Measurements from ENCODE around the gene POMZP3.
"Not testable (repeated sequence)": the region's sequence is repeated elsewhere in the genome, so short reads cannot be mapped to it uniquely, and the experiment has no call there.

The POMZP3 gene

DNA sequence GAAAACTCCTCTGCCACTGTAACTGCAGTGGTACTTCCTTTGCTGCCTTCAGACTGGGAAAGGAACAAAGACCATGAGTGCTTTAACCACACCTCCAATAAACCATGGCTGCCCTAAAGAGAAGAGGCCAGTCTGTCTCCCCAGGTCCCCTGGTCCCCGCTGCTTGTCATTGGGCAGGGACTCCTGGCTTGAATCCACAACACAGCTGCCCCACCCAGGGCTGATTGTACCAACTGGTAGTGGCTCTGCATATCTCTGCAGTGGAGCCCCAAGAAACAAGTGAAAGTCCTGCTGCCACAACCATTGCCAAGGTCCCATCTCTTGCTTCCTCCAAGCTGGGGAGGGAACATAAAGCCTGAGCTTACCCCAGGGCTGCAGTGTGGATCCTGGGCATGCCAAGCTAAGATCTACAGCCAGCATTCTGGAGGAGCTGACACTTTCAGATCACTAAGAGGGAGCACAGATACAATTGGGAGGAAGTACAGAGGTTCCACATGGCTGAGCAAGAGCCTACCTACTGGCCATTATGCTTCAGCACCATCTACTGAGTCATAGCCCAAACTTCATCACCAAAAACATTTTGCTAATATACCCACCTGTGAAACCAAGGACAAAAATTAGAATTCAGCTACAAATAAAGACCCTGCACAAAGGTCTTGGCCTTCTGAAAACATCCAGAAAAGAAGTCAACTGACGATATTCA lies 35.3 kb downstream of the POMZP3 start:
- not testable (repeated sequence) for DNase-seq (ENCODE audit: insufficient read length)
- FAIRE-seq, result peak; percentile 40

DNA sequence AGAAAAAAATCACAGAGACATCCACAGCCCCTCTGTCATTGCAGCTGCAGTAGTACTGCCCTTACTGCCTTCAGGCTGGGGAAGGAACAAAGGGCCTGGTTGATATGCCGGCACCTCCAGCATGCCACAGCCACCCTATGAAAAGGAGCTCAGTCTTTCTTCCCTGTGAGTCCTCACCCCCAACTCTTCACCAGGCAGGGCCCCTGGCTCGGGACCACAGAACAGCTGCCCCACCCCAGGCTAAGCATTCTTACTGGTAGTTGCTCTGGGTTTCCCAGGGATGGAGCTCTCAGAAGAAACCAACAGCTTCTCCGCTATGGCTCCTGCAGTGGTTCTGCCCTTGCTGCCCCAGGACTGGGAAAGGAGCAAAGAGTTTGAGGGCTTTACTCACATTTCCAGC lies 36.0 kb downstream of the POMZP3 start:
- DNase-seq (ENCODE audit: insufficient read length), result not testable (repeated sequence)

DNA sequence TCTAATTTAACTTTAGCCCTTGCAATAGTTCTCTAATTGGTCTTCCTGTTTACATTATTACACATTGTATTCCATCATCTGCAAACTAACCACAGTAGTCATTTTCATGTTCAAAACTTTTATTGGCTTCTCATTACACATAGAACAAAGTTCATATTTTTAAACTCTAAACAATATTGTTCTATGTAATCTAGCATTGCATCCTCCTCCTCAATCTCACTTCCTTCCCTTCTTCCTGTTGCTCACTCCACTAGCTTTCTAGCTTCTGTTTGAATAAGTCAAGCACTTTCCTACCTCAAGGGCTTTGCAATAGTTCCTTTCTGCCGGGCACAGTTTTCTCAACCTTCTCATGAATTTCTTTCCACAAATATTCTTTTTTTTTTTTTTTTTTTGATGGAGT lies 38.5 kb downstream of the POMZP3 start:
- not testable (repeated sequence) for DNase-seq (ENCODE audit: insufficient read length)
- FAIRE-seq, result peak; percentile 68

More for the DNA sequence above, 36.0 kb downstream of the POMZP3 start:
- not testable (repeated sequence) for FAIRE-seq

DNA sequence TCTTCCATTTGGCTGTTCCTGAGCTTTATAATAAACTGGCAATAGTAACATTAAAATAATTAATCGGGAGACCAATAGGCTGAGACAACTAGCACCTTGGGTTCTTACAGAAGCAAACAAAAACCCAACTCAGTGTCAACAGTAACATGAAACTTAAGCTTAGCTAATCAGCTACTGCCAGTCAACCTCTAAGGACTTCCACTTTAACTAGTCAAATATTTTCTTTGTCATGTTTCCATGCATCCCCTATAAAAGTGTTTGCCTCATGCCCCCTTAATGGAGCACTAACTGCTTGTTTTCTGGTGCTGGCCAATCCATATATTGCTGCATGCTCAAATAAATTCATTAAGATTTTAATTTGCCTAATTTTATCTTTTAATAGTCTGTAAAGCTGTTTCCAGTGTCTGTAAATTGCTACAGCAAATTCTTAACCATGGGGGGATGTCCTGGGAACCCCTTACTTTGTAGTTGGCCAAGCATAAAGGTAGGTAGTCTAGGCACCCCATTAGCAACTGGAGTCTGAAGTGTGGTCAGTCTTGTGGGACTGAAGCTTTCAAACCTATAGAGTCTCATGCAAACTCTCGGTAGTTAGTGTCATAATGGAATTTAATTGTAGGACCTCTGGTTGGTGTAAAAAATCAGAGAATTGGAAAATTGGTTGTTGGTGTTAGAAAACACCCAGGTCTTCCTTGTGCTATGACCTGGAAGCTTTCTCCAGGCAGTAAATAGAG lies 40.3 kb downstream of the POMZP3 start:
- not testable (repeated sequence) for FAIRE-seq; DNase-seq (ENCODE audit: insufficient read length)

DNA sequence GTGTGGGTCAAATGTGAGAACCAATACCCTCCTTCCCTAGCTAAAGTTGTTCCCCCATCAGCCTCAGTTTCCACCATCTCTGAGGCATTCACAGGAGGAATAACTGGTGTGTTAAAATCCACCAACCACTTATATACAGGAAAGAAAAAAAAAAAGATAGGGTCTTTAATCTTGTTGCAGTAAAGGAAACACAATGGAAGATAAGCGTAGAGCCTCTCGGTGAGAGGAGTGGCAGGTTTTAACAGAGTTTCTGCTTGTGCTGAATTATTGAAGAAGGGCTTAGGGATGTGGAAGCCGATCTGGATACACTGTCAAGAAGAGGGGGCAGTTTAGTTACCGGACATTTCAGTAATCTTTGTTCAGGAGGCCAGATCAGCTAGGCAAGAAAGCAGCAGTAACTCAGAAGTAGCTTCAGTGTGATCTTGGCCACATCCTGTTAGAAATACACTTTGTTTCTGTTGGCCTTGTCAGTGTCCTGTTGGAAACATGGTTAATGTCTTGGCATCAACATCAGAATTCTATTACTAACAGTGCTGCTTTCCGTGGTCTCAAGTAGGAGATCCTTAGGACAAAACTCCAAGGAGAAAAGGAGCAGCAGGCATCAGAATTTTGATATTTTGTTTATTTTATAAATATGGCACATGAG lies 43.3 kb downstream of the POMZP3 start:
- DNase-seq (ENCODE audit: insufficient read length); FAIRE-seq: not testable (repeated sequence)

DNA sequence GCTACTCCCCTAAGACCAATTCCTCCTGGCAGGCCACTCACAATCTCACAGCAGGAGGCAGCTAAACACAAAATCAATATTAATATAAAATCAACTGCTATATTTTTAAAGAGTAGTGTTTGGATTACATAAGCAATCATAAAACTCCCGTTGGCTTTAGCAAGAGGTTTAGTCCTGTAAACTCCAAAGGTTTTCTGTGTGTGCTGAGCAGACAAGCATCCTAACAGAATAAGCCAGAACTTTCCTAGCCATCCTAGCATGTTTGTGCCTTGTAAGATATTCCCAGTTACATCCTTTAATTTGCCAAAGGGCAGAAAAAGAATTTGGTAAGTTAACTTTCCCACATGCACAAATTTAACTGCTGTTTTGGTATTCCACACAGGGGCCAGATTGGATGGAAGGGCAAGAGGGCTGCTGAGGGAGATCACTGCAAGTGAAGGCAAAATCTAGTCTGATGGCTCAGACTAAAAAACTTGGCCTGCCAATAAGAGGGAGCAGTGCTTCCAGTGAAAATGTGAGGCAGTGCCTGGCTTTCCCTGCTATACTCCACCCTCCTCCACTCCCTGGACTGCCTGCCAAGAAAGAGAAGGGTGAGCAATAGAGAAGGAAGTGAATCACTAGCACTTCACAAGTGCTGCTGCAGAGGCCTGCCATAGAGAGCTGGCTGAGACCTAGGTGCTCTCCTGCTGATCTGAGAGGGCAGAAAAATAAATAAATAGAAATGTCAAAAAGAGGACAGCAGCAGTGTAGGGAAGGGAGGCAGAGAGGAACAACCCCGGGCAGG lies 44.0 kb downstream of the POMZP3 start:
- not testable (repeated sequence) for DNase-seq (ENCODE audit: insufficient read length)
- FAIRE-seq, result peak; percentile 33

DNA sequence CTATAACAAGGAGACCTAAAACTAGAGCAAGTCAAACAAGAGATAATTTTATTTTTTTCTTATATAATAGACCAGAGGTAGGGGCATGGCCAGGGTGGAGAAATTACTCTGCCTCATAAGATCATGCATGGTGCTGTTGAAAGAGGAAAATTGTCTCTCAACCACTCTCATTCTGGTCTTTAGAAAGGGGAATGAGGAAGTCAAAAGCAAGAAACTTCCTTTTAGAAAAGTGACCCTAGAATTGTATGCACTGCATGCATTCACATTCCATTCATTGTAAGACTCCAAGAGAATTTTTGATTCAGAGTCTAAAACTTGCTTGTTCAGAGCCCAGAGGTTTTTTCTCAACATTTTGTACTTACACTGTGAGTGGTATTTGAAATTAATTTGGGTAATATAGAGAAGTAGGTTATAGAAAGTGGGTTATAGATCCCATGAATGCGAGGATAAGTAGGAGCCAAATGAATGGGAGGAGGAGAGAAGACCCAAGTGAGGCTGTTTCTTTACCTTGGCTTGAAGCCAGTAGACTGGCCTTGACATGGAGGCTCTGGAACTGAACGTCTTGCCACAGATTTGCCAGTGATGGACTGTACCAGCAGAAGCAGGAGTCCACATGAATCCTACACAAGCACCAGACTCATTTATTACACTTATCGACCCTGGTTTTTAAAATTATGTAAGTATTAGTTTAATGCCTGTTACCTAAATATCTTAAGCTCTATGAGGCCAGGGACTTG lies 51.0 kb downstream of the POMZP3 start:
- FAIRE-seq, result not testable (repeated sequence)

DNA sequence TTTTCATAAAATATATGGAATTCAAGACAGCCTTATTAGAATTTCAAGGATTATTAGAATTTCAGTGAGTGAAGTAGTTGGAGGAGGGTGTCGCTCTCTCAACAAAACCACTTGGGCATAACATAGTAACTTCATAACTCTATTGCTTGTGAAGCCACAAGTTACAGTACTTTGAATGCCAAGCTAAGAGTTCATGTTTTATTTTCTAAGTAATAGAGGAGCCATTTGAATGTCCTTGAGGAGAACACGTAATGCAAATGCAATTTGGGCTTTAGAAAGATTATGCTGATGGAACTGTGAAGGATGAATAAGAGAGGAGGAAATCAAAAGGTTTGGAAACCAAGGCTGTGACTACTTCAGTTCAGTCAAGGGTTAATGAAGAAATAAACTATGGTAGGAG lies 51.6 kb downstream of the POMZP3 start:
- peak; percentile 54 for FAIRE-seq

More for the DNA sequence above, 51.0 kb downstream of the POMZP3 start:
- not testable (repeated sequence) for DNase-seq (ENCODE audit: insufficient read length)

DNA sequence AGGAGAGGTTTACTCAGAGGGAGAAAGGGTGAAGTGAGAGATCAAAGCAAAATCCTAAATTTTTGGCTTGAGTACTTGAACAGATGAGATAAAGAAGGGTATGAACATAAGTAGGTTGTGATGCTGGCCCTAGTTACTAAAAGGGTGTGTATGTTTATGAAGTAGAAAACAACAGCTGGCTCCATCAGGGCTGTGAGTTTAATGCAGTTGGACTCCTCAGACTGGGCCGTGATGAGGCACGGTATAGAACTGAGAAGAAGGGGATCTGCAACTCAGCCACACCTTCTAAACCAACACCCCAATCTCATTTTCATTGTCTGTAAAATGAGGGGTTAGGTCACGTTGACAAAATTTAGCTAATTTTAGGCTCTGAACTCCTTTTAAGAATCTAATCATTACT lies 54.8 kb downstream of the POMZP3 start:
- FAIRE-seq; DNase-seq (ENCODE audit: insufficient read length): not testable (repeated sequence)

More for the DNA sequence above, 51.6 kb downstream of the POMZP3 start:
- DNase-seq (ENCODE audit: insufficient read length), result not testable (repeated sequence)

DNA sequence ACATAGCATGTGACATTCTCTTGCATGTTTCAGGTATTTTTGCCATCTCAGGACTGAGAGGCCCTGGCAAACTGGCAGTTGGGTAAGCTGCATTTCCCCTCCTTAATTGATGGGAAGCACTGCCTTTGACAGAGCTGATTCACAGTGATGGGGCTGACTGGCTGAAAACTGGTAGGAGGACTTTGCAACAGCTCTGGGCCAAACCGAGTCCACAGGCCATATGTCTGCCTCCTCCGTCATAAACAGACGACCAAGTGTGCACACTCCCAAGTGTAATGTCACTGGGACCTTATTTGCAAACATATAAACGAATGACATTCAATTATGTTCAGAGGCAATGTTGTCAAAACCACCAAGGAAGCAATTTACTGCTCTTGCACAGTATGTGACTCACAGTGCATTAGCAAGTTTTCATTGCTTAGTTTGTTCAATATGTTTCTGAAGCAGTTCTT lies 56.7 kb downstream of the POMZP3 start:
- not testable (repeated sequence) for DNase-seq (ENCODE audit: insufficient read length); FAIRE-seq

DNA sequence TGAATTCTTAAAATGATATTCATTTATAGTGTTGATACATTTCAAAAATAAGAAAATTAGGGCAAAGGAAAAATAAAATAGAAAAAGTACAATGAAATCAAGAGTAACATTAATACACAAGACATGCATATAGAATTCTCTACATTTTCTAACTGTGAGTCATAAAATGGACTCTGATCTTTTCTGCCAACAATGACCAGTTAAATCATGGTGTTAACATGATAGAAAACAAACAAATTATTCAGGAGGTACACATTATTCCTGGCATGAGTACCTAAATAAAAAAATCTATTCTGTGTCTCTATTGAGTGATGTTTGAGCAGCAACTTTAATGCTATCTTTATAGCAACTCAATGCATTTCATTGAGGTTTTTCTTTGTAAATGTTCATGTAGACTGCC lies 58.3 kb downstream of the POMZP3 start:
- not testable (repeated sequence) for FAIRE-seq; DNase-seq (ENCODE audit: insufficient read length)

DNA sequence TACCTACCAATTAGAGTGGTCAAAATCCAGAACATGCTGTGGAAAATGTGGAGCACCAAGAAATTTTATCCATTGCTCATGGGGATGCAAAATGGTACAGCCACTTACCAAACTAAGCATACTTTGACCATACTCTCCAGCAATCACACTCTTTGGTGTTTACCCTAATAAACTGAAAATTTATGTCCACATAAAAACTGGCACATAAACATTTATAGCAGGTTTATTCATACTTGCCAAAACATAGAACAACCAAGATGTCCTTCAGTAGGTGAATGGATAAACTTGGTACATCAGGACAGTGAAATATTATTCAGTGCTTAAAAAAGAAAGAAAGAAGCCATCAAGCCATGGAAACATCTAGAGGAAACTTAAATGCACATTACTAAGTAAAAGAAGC lies 59.3 kb downstream of the POMZP3 start:
- DNase-seq (ENCODE audit: insufficient read length), result not testable (repeated sequence)
- peak; percentile 54 for FAIRE-seq

DNA sequence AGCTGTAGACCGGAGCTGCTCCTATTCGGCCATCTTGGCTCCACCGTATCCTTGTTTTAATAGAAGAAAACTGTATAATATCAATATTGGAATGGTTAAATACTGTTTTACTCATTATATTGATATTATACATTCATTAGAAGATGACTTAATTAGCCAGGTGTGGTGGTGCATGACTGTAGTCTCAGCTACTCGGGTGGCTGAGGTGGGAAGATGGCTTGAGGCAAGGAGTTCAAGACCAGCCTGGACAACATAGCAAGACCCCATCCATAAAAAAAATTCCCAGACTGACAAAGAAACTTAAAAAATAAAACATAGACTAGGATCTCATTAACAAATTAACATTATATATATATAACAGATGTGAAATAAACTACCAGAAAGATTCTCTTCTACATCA lies 59.8 kb downstream of the POMZP3 start:
- FAIRE-seq; DNase-seq (ENCODE audit: insufficient read length): not testable (repeated sequence)

DNA sequence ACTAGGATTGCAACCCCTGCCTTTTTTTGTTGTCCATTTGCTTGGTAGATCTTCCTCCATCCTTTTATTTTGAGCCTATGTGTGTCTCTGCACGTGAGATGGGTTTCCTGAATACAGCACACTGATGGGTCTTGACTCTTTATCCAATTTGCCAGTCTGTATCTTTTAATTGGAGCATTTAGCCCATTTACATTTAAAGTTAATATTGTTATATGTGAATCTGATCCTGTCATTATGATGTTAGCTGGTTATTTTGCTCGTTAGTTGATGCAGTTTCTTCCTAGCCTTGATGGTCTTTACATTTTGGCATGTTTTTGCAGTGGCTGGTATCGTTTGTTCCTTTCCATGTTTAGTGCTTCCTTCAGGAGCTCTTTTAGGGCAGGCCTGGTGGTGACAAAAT lies 62.1 kb downstream of the POMZP3 start:
- FAIRE-seq; DNase-seq (ENCODE audit: insufficient read length): not testable (repeated sequence)

DNA sequence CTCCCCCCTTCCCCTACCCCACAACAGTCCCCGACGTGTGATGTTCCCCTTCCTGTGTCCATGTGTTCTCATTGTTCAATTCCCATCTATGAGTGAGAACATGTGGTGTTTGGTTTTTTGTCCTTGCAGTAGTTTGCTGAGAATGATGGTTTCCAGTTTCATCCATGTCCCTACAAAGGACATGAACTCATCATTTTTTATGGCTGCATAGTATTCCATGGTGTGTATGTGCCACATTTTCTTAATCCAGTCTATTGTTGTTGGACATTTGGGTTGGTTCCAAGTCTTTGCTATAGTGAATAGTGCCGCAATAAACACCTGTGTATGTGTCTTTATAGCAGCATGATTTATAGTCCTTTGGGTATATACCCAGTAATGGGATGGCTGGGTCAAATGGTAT lies 65.7 kb downstream of the POMZP3 start:
- DNase-seq (ENCODE audit: insufficient read length); FAIRE-seq: not testable (repeated sequence)

DNA sequence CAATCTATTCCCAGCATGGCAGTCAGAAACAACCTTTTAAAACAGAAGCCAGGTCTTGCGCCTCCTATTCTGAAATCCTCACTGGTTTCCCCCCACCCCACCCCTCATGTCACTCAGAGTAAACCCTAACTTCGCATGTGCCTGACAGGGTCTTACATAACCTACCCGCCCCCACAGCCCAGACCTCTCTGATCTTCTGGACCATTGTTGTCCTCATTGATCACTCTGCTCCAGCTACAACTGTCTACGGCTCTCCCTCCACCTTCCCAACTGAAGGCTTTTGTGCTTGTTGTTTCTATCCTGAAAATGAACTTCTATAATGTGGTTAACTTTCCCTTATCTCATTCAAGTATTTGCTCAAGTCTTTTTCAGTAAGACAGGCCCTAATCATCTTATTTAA lies 66.9 kb downstream of the POMZP3 start:
- not testable (repeated sequence) for DNase-seq (ENCODE audit: insufficient read length); FAIRE-seq

All from GM12892 (cell line).